PC-9 (cell line): ENCODE results near the gene RTP2. TPM values are rescaled to one million over a fixed set of nuclear protein-coding genes. Genes with fewer than 3 reads are reported as not detected.

ENCODE experiments used
- BruUV-seq: library from RNA; stranded (reverse); fragments of 400-500 nt; replicated peaks from 2 replicates; lab custom pipeline; 2021; lab: Mats Ljungman, UMichigan
- CTCF ChIA-PET: fragments of 300-600 bp; sonication (Branson Sonifier 250); formaldehyde crosslinking; loops from one replicate; lab custom pipeline; 2022; ENCODE audit warnings: antibody characterized with exemption; lab: Charles Lee
- POLR2A ChIA-PET: fragments of 300-600 bp; sonication (Branson Sonifier 250); formaldehyde crosslinking; loops from one replicate; lab custom pipeline; 2022; ENCODE audit warnings: antibody characterized with exemption; ENCODE audit not compliant: unreplicated experiment; lab: Charles Lee
- DNase-seq, 2 experiments: peaks; one replicate each; pipeline versions ENCODE4 v3.0.0 to v3.0.0-alpha.2; 2015 to 2022; ENCODE audit warnings: mixed read lengths in 1 of 2
- H2AFZ ChIP-seq: fragments of 200-600 bp; sonication (generic); 2 replicates; pipeline ENCODE4 v1.8.1; 2017; ENCODE audit warnings: antibody characterized with exemption
- H3F3A ChIP-seq: fragments of 200-600 bp; sonication (generic); 2 replicates; pipeline ENCODE4 v1.8.1; 2017; ENCODE audit warnings: antibody characterized with exemption, mild to moderate bottlenecking, low read depth; ENCODE audit not compliant: insufficient read depth
- H3K27ac ChIP-seq: fragments of 200-600 bp; sonication (generic); 2 replicates; pipeline ENCODE4 v1.6.1; 2016; ENCODE audit warnings: mixed run types
- H3K27me3 ChIP-seq: fragments of 200-600 bp; sonication (generic); 2 replicates; pipeline ENCODE4 v1.6.1; 2016; ENCODE audit warnings: low read depth, mixed run types; ENCODE audit not compliant: insufficient read depth
- H3K36me3 ChIP-seq: fragments of 200-600 bp; sonication (generic); 2 replicates; pipeline ENCODE4 v1.6.1; 2016; ENCODE audit warnings: low read depth, mixed run types
- H3K4me1 ChIP-seq: fragments of 200-600 bp; sonication (generic); replicated peaks from 2 replicates; pipeline ENCODE4 v1.6.1; 2016; ENCODE audit warnings: mixed run types; ENCODE audit not compliant: insufficient read depth
- H3K4me2 ChIP-seq: fragments of 200-600 bp; sonication (generic); 2 replicates; pipeline ENCODE4 v1.6.1; 2017; ENCODE audit warnings: mixed run types
- H3K4me3 ChIP-seq: fragments of 200-600 bp; sonication (generic); 2 replicates; pipeline ENCODE4 v1.6.1; 2016; ENCODE audit warnings: mixed run types
- H3K79me2 ChIP-seq: fragments of 200-600 bp; sonication (generic); 2 replicates; pipeline ENCODE4 v1.6.1; 2017; ENCODE audit warnings: low read depth, mixed run types
- H3K9me2 ChIP-seq: fragments of 200-600 bp; sonication (generic); 2 replicates; pipeline ENCODE4 v1.8.1; 2017; ENCODE audit warnings: mild to moderate bottlenecking; ENCODE audit not compliant: insufficient read depth
- H3K9me3 ChIP-seq: fragments of 200-600 bp; sonication (generic); 2 replicates; pipeline ENCODE4 v1.8.1; 2016; ENCODE audit warnings: low read depth; ENCODE audit not compliant: insufficient read depth
- H4K20me1 ChIP-seq: fragments of 200-600 bp; sonication (generic); 2 replicates; pipeline ENCODE4 v1.8.1; 2017; ENCODE audit not compliant: insufficient read depth
- CTCF ChIP-seq: fragments of 200-600 bp; sonication (generic); conservative IDR thresholded peaks from 2 replicates; pipeline ENCODE4 v1.6.1; 2017; ENCODE audit warnings: mixed run types, antibody characterized with exemption, mild to moderate bottlenecking, moderate library complexity
- EZH2 ChIP-seq: fragments of 200-600 bp; sonication (generic); IDR thresholded peaks from 2 replicates; pipeline ENCODE4 v1.8.0; 2017; ENCODE audit warnings: antibody characterized with exemption, low read depth
- intact Hi-C: fragments of 100-400 bp; cut with micrococcal nuclease; formaldehyde crosslinking; loops from one replicate; pipeline ENCODE4 v1.10.0; 2022; ENCODE audit not compliant: unreplicated experiment
- total RNA-seq: library from RNA; stranded (reverse); gene quantifications from 2 replicates; pipeline ENCODE4 v1.2.3, GENCODE V29; 2021

Gene RTP2
- total RNA-seq, 1 experiment from 2014 or later: not detected

- no TSS peak for BruUV-seq
- Histone ChIP-seq H3K4me2 (no peak overlapping the region), H3K9me2 (no peaks in the 10 kb centered on the region), H3K4me3 (no peak overlapping the region), H3K27ac (no peak overlapping the region), H3K36me3 (no peaks in the 10 kb centered on the region), H2AFZ (no peak overlapping the region), H3K27me3 (peaks cover 90% of the 10 kb centered on the region), H3K4me1 (no peaks in the 10 kb centered on the region), H3K79me2 (no peaks in the 10 kb centered on the region), H4K20me1 (no peaks in the 10 kb centered on the region), H3F3A (no peaks in the 10 kb centered on the region), H3K9me3 (no peaks in the 10 kb centered on the region)
- no peak for DNase-seq
- ChIA-PET POLR2A (no interaction called here), CTCF (no interaction called here)
- TF ChIP-seq CTCF (no peak), EZH2 (no peak)
- intact Hi-C loops: no loop called here
These were observed 36.5 kb downstream of the RTP2 start for GRCh38 chr3:187665764-187666402.

- no peak overlapping the region for H3K27ac ChIP-seq
- H3F3A ChIP-seq: no peaks in the 10 kb centered on the region
- H3K27me3 ChIP-seq: peaks cover 90% of the 10 kb centered on the region
- H4K20me1 ChIP-seq: no peaks in the 10 kb centered on the region
- H3K36me3 ChIP-seq: no peaks in the 10 kb centered on the region
- intact Hi-C loops: no loop called here
- TF ChIP-seq CTCF (no peak), EZH2 (no peak)
- POLR2A ChIA-PET: no interaction called here
- no peak overlapping the region for H3K4me2 ChIP-seq
- BruUV-seq: no TSS peak
- no peaks in the 10 kb centered on the region for H3K4me1 ChIP-seq
- no peaks in the 10 kb centered on the region for H3K9me2 ChIP-seq
- H2AFZ ChIP-seq: no peak overlapping the region
- DNase-seq: no peak
- CTCF ChIA-PET: no interaction called here
- no peaks in the 10 kb centered on the region for H3K9me3 ChIP-seq
- H3K79me2 ChIP-seq: no peaks in the 10 kb centered on the region
- H3K4me3 ChIP-seq: no peak overlapping the region
These were observed 37.3 kb downstream of the RTP2 start for GRCh38 chr3:187665010-187665409.

GRCh38 chr3:187662848-187663409 is 39.4 kb downstream of the RTP2 start:
- Histone ChIP-seq H2AFZ (no peak overlapping the region), H4K20me1 (no peaks in the 10 kb centered on the region), H3K27ac (no peak overlapping the region), H3K36me3 (no peaks in the 10 kb centered on the region), H3K4me1 (no peaks in the 10 kb centered on the region), H3K27me3 (peaks cover 71% of the 10 kb centered on the region), H3F3A (no peaks in the 10 kb centered on the region), H3K4me3 (no peak overlapping the region), H3K9me2 (0 out of 2 replicates have a peak, but pooled peaks cover 4% of the 10 kb centered on the region), H3K4me2 (no peak overlapping the region), H3K79me2 (no peaks in the 10 kb centered on the region), H3K9me3 (no peaks in the 10 kb centered on the region)
- CTCF ChIA-PET: no interaction called here
- intact Hi-C loops: no loop called here
- DNase-seq: no peak
- TF ChIP-seq CTCF: no peak
- no peak for TF ChIP-seq EZH2
- no TSS peak for BruUV-seq
- POLR2A ChIA-PET: no interaction called here
